ENCODE results near the gene MSL2.
"Not testable (repeated sequence)": the region's sequence is repeated elsewhere in the genome, so short reads cannot be mapped to it uniquely, and the experiment has no call there.

MSL2 gene, protein sequence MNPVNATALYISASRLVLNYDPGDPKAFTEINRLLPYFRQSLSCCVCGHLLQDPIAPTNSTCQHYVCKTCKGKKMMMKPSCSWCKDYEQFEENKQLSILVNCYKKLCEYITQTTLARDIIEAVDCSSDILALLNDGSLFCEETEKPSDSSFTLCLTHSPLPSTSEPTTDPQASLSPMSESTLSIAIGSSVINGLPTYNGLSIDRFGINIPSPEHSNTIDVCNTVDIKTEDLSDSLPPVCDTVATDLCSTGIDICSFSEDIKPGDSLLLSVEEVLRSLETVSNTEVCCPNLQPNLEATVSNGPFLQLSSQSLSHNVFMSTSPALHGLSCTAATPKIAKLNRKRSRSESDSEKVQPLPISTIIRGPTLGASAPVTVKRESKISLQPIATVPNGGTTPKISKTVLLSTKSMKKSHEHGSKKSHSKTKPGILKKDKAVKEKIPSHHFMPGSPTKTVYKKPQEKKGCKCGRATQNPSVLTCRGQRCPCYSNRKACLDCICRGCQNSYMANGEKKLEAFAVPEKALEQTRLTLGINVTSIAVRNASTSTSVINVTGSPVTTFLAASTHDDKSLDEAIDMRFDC

DNA sequence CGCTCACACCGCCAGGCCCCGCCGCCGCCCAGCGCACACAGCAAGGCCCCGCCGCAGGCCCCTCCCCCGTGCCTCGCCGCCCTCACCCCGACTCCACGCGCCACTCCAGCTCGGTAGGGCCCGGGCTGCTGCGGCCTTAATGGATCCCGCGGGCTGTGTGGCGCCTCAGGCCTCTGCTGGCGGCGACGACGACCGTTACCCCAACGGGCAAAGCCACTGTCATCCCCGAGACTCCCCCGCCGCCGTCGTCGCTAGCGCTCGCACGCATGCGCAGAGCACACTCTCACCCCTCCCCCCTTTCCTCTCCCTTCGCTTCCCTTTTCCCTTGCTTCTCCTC is at the start of gene MSL2:
TSS of gene MSL2 (minus strand) at position 272 of the 337 bp plus-strand sequence. CDS start 1,222 bp downstream, outside the sequence.
- no peak for DNase-seq

DNA sequence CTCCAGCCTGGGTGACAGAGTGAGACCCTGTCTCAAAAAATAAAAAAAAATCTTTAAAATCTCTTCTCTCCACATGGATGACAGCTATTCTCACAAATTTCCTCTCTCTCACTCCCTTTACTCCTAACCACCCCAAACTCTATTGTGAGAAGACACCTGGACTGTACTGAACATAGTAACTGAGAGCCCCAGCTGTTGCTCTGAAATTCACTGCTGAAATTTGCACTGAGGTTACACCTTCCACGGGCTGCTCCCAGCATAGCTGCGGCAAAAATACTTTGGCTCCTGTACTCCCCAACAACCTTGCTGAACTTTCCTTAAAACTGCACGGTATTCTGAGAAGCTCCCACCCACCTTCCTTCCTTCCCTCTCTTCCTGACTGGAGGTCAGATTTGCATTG is 49.6 kb upstream of the MSL2 start:
- DNase-seq, result no peak

DNA sequence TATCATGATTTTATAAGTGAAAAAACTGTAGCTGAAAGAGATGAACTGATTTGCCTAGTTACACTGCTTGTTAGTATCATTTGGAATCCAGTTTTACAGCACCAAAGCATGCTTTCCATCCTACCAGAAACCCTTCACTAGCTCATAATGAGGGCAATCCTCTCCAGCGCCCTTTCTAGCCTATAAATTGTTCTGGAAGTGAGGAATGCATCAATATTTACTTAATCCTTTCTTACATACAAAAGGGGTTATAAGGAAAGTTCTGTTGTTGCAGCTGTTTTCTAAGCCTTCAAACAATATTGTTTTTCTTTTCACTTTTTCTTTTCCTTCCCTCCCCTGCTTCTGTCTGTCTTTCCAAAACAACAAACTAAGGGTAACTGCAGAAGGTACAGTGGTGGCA is 43.0 kb upstream of the MSL2 start:
- DNase-seq, result no peak

DNA sequence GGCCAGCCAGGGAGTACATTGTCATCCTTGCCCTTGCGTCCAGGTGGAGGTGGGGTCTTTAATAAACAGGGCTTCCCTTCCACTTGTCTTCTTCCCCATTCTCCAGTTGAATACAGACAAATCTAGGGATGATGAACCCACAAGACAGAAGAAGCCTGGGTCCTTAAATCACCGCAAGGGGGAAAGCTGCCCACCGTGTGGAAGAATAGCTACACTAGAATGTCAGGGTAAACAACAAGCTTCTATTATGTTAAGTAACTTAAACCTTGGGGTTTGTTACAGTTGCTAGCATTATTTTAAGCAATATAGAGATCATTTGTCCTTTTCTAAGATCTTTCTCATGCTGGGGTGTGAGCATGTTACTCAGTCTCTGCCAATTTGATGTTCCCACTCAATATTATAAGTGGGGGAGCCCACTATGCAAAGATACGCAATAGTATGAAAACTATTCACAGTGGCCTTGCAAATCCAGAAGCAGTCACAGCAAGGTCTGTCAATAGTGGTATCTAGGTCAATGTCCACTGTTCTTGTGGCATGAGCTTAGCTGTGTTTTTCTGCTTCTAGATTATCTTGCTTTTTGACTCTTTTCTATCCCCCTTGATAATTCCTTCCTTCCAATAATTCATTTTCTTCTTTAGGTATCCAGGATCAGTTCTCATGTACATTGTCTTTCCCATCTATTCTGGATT is 42.0 kb upstream of the MSL2 start:
- DNase-seq, result no peak

DNA sequence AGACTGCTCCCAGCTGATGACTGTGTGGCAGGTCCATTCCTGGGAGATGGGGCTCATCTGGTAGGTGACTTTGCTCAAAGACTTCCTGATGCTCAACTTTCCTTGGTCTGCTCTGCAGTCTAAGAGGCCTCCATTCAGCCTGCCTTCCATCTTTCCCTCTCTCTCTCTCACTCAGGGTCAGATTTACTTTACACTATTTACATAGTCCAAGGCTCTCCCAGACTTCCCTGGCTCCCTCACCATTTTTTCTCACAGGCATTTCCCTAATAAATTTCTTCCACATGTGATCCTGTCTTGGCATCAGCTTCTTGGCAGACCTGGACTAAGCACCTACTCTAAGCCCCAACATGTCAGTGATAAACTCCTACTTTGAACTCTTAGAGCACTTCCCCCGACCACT is 41.0 kb upstream of the MSL2 start:
- no peak for DNase-seq

DNA sequence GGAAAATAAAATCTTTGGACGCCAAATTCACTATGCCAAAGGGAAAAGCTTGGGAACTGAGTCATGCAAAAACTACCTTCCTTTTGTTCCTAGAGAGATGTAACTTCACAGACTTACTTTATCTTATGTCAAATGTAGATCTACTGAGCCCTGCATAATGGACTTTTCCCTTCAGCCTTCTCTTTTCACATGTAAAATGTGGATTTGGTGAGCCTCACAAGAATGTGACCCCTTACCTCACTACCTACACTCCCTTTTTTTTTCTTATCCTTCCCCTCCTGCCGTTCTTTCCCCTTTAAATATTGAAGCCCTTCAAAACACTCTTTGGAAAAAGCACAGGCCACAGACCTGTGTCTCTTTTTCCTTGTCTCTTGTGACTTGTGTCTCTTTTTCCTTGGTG is 40.0 kb upstream of the MSL2 start:
- DNase-seq, result no peak

DNA sequence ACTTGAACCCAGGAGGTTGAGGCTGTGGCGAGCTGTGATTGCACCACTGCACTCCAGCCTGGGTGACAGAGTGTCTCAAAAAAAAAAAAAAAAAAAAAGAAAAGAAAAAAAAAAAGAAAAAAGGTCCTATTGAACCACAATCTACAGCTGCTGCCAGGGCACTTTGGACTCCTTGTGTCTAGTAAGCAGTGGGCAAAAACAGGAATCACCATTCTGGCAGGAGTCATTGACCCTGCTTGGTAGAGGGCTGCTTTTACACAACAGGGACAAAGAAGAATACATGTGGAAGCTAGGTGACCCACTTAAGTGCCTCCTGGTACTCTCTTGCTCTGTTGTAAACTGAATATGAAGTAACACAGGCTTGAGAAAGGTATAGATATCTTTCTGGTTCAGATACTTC is 39.4 kb upstream of the MSL2 start:
- no peak for DNase-seq

DNA sequence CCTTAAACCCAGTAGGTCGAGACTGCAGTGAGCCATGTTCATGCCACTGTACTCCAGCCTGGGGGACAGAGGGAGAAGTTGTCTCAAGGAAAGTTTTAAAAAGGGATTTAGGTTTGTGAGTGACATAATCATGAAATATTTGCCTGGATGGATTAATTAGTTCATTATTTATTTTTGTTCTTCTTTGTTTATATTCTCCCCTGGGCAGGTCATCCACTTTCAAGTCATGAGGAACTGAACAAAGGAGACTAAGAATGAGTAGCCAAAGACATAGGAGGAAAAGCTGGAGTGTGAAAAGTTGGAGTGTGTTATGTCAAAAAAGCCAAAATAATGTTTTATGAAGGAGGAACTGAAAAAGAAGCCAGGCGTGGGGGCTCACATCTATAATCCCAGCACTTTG is 36.3 kb upstream of the MSL2 start:
- no peak for DNase-seq

DNA sequence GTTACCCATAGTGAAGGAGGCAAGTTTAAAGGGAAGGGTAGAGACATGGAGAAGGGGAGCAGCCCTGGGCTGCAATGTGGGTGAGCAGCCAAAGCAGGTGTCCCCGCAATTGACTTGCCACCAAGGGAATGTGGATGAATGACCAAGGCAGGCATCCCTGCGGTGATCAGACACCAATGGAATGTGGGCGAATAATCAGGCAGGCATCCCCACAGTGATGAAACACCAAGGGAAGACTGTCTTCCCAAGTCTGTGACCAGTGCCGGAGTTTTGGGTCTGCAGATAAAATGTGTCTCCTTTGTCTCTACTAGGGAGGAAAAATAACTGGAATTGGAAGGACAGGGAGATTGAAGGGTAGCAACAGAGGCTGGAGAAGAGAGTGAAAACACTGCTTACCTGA is 26.6 kb upstream of the MSL2 start:
- DNase-seq, result not testable (repeated sequence)

DNA sequence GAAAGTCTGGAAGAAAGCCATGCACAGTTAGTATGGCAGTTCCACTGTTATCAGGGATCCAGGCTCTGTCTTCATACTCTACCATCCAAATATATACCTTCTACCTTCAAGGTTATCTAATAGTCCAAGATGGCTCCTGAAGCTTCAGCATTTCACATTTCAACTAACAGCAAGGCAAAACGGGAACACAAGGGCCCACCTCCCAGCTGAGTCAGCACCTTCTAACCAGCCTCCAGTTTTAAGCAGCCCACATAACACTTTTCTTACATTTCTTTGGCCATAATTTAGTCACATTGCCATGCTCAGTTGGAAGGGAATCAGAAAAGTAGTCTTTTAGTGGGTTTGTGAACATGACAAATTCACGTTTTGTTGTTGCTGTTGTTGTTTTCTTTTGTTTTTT is 15.4 kb upstream of the MSL2 start:
- DNase-seq, result no peak

DNA sequence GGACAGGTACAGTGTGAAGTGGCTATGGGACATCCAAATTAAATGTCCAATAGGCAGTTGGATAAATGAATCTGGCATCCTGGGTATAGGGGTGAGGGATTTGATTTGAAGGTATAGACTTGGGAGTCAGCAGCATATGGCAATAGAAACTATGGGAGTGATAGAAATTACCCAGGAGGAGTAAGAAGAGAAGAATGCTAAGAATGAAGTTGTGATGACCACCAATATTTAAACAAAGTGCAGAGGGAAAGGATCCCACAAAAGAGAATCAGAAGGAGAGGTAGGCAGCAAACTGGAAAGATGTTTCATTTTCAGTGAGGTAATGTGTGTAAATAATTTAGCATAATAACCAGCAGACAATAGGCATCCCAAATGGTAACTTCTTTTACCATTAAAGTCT is 13.8 kb upstream of the MSL2 start:
- DNase-seq, result no peak

DNA sequence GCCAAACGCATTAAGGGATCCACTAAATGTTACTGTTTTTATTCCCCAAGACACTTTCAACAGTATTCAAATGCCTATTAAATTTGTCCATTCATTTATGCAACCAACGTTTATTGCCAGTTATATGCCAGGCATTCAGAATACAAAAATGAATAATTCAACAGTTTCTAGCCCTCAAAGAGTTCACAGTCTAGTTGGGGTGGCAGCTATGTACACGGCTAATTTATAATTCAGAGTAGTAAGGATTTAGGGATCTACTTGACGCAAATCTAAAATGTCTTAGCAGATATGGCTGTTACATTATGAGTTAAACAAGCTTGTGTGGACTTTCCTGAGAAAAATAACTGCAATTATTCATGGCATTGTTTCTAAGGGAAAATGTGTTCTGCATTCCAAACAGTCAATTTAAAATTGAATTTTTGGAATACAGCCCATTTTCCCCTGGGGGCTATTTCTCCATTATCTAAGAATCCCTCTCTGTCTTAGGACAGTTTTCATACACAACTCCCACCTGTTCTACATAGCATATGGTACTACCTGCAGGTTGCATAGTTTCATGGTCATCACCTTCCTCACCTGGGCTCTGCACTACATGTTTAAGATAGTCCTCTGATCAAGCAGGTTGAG is 11.5 kb upstream of the MSL2 start:
- no peak for DNase-seq

DNA sequence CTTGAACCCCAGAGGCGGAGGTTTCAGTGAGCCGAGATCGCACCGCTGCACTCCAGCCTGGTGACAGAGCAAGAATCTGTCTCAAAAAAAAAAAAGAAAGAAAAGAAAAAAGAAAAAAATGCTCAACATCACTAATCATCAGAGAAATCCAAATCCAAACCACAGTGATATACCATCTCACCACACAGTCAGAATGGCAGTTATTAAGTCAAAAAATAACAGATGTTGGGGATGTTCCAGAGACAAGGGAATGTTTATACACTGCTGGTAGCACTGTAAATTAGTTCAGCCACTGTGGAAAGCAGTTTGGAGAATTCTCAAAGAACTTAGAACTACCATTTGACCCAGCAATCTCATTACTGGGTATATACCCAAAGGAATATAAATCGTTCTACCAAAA is 3.1 kb upstream of the MSL2 start:
- DNase-seq, result not testable (repeated sequence)

DNA sequence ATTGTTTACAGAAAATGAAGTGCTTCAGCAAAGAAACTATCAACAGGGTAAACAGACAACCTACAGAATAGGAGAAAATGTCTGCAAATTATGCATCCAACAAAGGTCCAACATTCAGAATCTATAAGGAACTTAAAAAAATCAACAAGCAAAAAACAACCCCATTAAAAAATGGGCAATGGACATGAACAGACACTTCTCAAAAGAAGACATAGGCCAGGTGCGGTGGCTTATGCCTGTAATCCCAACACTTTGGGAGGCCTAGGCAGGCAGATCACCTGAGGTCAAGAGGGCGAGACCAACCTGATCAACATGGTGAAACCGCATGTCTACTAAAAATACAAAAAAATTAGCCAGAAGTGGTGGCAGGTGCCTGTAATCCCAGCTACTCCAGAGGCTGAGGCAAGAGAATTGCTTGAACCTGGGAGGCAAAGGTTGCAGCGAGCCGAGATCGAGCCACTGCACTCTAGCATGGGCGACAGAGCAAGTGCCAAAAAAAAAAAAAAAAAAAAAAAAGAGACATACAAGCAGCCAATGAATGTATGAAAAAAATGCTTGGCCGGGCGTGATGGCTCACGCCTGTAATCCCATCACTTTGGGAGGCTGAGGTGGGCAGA is 2.4 kb upstream of the MSL2 start:
- not testable (repeated sequence) for DNase-seq

DNA sequence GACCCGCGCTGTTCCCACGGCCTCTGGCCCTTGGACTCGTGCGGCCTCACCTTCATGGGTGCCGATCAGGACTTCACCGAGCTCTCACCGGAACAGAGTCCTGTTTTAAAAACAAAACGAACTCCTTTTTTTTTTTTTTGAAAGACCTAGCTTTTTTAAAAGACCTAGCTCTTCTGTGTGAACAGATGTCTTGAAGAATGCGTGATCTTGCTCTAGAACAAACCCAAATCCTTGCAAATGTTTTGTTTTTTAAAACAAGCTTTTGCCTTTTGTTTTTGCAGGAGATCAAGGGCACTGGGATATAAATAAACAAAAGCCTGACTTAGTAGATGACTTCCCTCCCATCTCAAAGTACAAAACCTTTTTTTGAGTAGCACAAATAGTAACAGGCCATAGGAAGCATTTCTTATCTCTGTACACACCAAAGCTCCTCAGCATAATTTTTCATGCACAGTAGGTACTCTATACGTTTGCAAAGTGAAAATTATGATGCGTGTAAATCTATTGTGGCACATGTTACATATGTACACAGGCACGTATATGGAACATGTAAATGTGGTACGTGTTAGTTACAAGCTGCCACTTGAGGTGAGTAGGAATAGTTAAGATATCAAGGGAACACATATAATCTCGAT is 1.1 kb upstream of the MSL2 start:
- no peak for DNase-seq

DNA sequence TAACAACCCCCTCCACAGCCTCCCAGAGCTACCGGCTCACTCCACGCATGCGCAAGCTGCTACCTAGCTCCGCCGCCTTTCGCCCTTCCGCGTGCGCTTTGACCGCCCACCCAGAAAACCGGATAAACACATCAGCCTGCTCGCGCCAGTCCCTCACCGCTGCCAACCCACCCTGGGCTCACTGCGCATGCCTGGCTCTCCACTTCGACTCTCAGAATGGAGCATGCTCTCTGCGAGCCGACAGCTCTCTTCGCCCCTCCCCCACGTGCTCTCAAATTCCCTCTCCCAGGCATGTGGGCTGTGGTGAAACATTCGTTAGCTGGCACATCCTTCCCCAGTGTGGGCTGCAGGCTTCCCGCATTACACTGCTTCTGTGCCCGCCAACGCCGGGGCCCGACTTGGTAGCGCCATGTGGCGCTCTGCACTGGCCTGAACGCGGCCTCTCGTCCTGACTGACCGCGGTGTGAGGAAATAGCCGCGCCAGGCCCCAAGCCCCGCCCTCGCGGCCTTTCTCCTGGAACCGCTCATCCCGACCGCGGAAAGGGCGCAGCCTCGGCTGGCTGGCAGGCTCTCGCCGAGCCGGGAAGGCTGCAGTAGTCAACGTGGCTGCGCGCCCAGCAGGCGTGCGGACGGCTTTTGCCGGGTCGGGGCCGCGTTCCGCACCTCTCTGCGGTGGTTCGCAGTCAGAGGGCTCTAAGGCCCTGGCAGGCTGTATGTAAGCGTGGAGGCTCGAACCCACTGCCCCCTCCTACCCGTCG is 445 bp upstream of the MSL2 start:
- peak; percentile 99 for DNase-seq

DNA sequence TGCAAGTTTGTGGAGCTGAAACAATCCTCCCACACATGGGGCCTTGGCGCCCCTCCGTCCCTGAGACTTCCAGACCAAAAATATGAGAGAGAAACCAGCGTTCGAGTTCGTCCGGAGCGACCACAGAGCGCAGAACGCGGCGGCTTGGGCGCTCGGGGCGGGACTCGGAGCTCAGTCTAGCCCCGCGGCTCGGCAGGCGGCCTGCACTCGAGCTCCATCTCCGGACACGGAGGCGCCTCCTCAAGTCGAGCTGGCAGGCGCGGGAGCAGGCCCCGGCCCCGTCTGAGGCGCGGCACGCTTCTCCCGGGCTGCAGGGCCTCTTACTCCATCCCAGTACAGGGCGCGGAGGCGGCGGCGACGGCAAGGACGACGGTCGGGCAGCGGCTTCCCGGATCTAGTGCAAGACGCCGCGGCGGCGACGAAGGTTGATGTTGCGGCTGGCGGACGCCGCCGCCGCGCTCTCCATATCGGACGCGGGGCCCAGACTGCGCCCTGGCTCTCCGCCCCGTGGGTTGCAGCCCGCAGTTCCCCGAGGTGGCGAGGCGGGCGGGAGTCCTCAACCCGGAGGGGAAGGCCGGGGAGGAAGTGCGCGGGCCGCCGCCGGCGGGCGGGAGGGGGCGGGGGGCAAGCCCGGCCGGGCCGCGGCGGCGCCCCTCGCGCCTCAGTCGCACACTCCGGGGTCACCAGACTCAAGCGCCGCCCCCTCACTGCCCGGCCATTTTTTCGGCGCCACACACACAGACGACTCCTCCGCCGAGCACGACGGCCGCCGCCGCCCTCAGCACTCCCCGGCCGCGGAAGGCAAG is 674 bp downstream of the MSL2 start:
- DNase-seq, result peak; percentile 89

DNA sequence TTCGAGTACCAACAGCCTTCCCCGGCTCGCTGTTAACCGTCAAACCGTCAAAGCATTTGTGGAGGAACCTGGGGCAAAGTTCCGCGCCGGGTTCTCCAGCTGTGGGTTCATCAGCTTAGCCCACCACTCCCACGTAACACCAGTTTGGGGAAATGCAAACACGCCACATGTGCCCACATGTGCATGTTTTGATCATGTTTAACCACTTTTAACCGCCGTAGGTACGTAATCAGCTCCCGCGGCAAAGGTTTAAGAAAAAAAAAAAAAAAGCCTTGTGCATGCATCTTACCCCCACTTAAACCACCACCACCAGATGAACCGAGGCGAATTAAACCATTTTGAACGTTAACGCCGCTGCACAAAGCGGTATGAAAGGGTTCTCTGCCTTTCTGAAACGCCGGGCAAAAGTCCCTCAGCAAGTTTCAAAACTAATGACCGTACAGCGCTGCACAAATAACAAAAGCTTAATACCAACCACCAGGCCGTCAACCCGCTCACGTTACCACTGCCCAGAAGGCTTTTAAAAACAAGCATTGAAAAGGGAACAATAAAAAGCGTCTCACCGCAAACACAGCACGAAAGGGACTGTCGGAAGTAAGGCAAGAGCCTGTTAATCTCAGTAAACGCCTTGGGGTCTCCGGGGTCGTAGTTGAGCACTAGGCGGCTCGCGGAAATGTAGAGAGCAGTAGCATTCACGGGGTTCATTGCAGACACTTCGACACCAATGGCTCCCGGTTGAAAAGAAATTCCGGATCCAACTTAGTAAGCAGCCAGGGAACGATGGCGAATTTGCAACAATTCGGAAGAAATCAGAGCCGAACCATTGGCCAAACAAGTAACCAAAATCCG is 1.5 kb downstream of the MSL2 start:
- DNase-seq, result peak; percentile 77

DNA sequence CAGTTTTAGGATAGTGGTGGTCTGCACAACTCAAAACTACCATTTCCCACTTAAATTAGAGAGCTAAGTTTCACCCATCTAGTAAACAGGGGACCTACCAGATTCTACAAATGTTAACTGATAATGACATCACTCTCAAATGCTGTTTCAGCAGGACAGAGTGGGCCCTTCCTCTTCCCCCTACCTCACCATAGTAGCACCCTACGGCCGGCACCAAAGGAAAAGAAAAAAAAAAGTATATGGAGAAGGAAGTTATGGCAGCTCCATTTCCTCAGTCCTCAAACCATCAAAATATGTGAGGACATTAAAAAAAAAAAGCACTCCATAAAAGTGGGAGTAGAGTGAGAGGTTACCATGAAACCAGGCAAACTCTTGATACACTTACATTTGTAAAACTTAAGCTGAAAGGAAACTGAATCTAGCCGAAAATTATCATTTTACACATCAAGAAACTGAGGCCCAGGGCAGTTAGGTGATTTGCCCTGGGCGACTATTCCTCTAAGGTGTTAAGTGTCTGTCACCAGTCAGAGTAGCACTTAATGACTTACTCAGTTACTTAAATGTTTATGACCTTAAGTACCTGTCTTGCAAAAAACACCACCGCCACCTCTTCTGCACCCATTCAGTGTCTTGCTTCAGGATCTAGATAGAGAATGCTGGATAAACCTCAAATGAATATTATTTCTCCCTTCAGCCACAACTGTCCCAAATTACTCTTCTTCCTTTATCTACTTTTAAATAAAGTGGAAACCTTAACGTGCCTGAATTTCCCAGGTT is 2.7 kb downstream of the MSL2 start:
- no peak for DNase-seq
